HG02610 (cell line): ENCODE results near the gene ZNF687.

Experiments used
- ATAC-seq: cut with Tn5 transposase; IDR thresholded peaks from one replicate; pipeline ENCODE4 v1.9.1; 2021; ENCODE audit warnings: mild to moderate bottlenecking, moderate library complexity; ENCODE audit not compliant: unreplicated experiment

The ZNF687 gene, protein sequence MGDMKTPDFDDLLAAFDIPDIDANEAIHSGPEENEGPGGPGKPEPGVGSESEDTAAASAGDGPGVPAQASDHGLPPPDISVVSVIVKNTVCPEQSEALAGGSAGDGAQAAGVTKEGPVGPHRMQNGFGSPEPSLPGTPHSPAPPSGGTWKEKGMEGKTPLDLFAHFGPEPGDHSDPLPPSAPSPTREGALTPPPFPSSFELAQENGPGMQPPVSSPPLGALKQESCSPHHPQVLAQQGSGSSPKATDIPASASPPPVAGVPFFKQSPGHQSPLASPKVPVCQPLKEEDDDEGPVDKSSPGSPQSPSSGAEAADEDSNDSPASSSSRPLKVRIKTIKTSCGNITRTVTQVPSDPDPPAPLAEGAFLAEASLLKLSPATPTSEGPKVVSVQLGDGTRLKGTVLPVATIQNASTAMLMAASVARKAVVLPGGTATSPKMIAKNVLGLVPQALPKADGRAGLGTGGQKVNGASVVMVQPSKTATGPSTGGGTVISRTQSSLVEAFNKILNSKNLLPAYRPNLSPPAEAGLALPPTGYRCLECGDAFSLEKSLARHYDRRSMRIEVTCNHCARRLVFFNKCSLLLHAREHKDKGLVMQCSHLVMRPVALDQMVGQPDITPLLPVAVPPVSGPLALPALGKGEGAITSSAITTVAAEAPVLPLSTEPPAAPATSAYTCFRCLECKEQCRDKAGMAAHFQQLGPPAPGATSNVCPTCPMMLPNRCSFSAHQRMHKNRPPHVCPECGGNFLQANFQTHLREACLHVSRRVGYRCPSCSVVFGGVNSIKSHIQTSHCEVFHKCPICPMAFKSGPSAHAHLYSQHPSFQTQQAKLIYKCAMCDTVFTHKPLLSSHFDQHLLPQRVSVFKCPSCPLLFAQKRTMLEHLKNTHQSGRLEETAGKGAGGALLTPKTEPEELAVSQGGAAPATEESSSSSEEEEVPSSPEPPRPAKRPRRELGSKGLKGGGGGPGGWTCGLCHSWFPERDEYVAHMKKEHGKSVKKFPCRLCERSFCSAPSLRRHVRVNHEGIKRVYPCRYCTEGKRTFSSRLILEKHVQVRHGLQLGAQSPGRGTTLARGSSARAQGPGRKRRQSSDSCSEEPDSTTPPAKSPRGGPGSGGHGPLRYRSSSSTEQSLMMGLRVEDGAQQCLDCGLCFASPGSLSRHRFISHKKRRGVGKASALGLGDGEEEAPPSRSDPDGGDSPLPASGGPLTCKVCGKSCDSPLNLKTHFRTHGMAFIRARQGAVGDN

DNA sequence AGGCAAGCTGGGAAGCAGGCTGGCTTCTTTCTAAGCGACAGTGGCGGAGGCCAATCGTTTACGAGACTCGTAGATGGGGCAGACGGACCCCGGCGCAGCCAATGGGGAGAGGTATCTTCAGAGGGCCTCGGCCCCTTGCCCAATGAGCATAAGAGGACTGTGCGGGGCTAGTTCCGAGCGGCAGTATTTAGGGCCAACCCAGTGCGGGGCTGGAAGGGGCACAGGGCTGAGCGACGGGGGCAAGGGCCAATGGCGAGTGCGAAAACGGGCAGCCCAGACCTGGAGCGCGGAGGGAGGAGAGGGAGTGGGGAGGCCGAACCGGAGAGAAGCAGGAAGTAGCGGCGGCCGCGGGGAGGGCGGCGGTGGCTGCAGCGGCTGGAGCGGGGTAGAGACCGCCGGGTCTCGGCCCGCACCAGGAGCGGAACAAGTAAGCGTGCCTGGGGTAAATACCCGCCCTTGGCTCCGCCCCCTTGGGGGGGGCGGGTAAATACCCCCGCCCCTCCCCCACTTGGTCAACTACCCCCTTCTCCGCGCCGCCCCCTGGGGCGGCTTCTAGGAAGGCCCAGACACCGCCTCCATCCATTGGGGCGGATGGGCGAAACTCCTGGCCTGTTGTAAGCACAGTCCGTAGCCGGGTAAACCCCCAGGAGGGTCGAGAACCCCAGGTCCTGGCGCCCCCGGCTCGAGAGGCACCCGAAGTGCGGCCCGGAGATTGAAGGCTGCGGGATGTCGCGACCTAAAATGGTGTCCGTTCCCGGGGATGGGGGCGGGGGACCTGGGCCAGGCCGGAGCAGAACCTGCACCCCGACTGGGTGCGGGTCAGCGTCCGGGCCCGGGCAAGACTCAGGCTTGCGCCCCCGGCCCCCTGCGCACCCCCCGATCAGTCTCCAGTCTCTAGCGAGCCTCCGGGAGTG, at the start of gene ZNF687:
TSS of gene ZNF687 (plus strand) at position 331 of the 914 bp plus-strand sequence. CDS start 3,993 bp downstream, outside the sequence.
- peak; percentile 88 for ATAC-seq

DNA sequence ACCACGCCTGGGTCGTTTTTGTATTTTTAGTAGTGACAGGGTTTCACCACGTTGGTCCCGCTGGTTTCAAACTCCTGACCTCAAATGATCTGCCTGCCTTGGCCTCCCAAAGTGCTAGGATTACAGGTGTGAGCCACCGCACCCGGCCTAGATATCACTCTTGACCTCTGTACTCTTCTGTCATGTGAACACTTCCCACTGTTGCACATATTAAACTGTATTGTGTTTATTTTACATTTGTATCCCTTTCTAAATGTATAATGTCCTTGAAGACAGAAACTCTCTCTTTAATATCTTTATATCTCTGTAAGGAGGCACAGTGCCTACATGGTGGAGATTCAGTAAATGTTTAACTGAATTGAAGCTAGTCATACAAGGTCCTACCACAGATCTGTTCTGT, 46.9 kb upstream of the ZNF687 start:
- no peak for ATAC-seq

DNA sequence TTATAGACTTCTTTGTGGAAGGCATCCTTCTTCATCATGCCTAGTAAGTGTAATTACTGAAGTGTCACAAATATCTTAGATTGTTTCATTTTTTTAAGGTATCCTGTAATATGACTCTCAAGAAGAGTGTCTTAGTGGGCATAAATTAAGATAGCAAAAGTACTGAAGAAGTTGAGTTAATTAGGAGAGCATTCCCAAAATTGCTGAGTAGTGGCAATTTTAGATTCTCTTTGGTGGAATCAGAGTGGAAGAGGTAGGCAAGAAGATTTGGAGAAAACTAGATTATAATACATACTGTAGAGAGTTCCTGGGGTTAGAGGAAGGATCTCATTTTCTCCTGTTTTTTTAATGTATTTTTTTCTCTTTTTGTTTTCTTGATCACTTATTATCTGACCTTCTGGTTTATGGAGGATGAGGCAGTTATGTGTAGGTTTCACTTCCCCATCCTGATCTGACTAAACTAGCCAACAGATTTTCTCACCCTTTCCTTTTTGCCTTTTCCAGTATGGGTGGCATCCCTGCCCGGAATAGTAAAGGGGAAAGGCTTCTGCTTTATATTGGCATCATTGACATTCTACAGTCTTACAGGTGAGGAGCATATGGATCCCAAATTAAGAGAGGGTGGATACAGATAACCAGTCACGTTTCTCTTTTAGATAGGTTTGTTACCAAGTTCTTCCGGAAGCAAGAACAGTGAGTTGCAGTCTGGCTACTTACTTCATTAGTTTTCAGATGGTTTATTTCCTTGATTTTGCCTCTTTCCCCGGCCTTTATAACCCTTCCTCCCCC, 44.2 kb upstream of the ZNF687 start:
- ATAC-seq, result no peak

DNA sequence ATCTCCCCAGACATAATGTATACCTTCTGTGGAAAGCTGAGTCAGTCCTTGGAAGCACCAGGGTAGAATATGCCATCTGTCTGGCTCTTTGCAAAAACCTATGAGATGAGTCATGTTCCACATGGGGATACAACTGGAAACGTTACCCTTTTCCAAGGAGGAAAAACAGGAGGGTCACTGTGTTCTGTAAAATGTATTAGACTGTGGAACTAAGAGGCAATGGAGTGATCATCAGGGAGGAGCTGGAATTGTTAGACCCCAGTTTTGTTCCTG, 43.7 kb upstream of the ZNF687 start:
- ATAC-seq, result no peak

DNA sequence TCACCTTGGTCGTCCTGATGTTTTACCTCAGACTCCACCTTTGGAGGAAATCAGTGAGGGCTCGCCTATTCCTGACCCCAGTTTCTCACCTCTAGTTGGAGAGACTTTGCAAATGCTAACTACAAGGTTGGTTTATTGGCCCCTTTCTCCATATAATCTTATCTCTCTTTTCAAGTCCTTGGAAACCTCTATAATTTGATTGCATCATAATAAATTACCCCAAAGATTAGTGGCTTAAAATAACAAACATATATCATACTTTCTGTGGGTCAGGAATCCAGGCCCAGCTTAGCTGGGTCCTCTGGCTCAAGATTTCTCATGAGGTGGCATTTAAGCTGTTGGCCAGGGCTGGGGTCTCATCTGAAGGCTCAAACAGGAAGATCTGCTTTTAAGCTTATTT, 39.7 kb upstream of the ZNF687 start:
- ATAC-seq, result no peak

DNA sequence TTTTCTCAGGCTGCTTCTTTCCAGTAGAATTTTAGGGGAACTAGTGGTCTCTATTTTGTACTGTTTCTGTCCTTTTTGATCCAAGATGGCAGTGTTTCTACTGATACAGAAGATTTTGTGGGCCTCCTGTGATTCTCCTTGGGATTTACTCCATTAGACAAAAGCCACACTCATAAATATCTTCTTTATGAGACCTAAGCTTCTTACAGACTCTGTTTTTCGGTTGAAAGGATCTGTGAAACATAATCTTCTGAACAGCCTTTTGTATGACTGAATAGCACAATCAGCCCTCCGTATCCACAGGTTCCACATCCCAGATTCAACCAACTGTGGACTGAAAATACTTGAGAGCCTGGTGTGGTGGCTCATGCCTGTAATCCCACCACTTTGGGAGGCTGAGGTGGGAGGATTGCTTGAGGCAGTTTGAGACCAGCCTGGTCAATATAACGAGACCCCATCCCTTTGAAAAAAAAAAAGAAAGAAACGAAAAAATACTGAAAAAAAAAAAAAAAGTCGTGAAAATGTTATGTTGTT, 38.3 kb upstream of the ZNF687 start:
- ATAC-seq, result no peak

DNA sequence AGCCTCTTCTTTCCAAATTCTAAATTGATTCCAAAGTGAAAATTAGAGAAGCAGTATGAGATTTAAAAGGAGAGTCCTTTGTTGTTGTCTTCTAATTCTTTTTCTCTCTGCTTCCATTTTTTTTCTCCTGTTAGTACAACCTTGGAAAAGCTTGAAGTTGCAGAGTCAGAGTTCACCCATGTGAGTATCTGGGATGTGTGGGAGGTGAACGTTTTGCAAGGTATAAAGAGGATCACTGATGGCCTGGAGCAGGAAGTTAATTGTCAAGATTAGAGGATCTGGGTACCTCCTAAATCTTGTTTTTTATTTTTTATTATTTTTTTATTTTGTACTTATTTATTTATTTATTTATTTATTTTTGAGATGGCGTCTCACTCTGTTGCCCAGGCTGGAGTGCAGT, 35.3 kb upstream of the ZNF687 start:
- ATAC-seq, result no peak

DNA sequence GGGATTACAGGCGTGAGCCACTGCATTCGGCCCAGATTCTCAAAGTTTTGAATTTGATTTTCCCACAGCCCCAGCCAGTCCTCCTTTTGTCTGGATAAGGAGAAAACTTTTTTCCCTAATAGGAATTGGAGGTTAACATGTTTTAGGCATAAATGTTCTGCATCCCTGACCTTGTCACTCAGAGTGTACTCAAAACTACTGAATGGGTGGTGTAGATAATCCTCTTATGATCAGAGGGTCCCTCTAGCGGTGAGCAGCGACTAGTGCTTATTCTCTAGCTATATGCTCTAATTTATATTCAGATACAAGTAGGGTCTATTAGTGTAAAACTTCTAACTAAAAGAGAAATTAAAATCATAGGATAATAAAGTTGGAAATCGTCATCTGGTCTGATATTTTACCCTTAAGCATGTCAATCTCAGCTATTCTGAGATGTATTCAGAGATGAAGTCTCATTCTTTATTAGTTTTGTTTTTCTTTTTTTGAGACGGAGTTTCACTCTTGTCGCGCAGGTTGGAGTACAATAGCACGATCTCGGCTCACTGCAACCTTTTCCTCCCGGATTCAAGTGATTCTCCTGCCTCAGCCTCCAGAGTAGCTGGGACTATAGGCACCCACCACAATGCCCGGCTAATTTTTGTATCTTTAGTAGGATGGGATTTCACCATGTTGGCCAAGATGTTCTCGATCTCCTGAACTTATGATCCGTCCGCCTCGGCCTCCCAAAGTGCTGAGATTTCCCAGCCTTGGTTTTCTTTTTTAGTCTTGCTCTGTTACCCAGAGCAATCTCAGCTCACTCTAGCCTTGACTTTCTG, 30.2 kb upstream of the ZNF687 start:
- peak; percentile 36 for ATAC-seq

DNA sequence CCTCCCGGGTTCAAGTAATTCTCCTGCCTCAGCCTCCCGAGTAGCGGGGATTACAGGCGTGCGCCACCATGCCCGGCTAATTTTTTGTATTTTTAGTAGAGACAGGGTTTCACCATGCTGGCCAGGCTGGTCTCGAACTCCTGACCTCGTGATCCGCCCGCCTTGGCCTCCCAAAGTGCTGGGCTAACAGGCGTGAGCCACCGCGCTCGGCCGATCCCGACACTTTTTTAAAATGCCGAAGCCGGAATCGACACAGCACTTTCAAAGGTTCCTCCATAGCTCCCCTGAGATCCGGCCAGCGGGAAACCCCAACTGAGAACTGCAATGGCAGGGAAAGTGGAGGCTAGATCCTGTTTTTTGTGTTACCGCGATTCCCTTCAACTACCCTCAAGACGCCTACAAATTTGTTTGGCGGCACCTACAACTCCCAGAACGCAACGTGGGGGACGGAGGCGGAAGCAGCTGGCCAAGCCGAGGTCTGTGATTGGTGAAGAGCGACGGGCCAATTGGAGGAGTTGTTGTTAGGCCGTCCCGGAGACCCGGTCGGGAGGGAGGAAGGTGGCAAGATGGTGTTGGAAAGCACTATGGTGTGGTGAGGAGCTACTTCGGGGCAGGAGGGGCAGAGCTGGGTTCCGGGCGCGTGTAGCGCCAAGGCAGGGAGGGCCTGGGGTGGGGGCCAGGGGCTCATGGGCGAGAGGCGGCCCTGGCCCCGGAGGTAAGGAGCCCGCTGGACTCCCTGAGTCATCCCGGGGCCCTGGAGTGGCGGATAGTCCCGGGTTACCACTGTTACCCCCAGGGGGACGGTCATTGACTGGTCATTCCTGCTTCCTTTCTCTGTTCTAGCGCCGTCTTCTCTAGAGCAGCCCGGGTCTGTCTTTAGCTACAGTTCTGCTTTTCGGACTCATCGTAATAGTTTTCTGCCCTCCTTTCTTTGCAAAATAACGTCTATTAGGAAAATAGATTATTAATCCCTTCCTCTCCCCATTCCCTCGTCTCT, 27.6 kb upstream of the ZNF687 start, which contains the start of gene PSMD4:
TSS of gene PSMD4 (plus strand) at position 518 of the 997 bp plus-strand sequence. CDS start at position 567, 49 bp downstream.
- ATAC-seq, result peak; percentile 92

DNA sequence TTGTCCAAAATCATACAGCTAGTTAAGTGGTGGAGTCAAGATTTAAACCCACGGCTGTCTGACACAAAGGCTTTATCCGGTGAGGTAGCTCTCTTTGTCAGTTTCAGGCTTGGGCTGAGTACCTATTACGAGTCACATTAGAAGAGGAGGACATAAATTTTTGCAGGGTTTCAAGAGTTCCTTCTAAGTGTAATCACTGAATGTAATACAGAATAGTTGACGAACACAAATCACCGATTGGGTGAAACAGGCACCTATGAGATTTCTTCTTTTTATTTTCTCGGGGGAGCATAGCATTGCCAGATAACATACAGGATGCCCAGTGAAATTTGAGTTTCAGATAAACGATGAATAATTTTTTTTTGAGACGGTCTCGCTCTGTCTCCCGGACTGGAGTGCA, 26.7 kb upstream of the ZNF687 start:
- no peak for ATAC-seq

DNA sequence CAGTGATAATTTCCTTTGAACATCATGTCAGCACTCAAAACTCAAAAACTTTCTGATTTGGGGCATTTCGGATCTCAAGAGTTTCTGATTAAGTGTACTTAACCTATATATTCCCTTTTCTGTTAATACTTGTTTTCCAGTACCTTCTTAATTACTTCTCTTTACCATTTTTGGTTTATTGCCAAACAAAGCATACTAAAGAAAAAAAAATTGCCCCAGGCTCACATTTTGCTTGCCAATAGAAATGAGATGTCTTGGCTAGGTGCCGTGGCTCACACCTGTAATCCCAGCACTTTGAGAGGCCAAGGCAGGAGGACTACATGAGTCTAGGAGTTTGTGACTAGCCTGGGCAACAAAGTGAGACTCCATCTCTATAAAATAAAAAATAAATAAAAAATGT, 22.7 kb upstream of the ZNF687 start:
- ATAC-seq, result no peak

DNA sequence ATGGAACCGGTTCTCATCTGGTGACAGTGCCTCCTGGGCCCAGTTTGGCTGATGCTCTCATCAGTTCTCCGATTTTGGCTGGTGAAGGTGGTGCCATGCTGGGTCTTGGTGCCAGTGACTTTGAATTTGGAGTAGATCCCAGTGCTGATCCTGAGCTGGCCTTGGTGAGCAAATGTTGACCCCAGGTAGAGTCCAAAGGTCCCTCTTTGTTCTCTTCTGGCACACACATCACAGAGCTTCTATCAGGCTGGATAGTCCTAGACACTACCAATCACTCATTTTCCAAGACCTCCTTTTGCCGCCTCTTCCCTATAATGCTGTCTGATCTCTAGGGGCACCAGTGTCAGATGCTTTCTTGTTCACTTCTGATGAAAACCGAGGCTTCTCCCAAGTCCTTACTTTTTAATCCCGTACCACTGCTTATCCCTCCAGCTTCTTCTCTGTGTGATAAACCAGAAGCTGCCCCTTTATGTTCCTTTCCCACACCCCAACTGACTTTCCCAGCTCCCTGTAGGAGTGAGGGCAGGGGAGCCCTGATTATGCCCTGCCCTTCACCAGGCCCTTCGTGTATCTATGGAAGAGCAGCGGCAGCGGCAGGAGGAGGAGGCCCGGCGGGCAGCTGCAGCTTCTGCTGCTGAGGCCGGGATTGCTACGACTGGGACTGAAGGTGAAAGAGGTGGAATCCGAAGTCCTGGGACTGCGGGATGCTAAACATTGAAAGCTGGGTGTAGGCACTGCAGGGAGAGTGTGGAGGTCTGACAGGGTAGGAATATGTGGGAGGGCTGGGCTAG, 16.5 kb upstream of the ZNF687 start:
- ATAC-seq, result no peak

DNA sequence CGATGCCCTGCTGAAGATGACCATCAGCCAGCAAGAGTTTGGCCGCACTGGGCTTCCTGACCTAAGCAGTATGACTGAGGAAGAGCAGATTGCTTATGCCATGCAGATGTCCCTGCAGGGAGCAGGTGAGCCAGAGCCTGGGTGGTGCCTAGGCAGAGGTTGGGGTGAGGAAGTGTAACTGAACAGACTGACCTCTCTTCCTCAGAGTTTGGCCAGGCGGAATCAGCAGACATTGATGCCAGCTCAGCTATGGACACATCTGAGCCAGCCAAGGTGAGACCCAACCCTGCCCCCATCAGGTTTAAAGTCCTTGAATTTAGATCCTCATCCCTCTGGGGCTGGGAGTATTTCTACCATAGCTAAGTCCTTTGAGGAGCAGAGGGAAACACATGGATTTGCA, 15.8 kb upstream of the ZNF687 start:
- no peak for ATAC-seq

DNA sequence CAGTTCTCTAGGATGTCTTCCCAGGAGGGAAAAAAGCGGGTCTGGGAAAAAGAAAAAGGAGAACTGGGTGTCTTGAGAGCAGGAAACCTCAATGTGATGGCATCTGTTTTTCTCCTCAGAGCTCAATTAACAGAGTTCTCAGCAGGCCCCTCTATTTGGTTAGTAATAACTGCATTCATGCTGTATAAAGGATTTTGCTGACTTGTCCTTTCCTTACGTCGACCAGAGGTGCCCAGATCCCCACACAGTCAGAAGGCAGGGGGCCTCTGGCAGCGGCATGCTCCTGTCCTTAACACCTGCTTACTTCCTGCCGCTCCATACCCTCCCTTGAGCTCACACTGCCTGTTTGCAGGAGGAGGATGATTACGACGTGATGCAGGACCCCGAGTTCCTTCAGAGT, 15.3 kb upstream of the ZNF687 start:
- ATAC-seq, result no peak

DNA sequence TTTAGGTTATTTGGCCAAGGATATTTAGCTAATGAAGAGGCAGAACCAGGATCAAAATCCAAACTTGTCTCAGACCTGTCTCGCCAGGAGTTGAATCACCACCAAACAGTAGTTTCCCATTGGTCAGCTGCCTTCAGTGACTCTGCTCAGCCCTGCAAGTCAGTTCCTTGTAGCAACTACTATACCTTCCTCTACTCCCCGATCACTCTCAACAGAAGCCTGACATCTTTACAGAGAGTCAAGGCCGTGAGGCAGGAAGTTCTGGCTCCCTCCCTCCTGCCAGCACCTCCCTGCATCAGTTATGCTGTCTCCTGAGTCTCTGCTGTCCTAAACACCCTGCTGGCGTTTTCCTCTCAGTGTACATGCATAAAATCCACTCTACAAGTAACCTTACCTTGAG, 14.3 kb upstream of the ZNF687 start:
- ATAC-seq, result no peak

DNA sequence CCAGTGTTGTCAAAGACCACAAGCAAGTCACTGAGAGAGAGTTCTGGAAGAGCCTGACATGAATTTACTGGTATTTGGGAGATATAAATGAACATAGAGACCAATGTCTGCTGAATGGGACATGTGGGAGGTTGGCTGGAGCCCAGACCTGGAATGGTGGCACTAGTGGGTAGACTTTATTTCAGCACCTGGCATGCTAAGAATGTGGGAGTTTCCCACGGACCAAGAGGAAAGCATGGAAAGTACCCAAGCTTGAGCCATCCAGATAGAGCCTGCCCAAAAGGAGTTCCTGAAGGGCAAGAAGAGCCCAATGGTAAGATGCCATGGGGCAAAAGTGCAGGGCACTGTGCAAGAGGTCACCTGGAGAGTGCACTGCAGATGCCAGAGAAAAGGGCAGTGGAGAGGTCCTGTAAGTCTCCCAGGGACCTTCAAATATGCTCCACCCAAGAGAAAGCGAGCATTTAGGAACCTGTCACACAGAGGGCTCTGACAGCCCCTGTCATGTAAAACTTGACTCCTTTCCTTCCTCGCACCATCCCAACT, 8.1 kb upstream of the ZNF687 start:
- no peak for ATAC-seq
